Hepatocyte (in vitro differentiated cells): ENCODE data around the gene C1orf56. TPM values are rescaled to one million over a fixed set of nuclear protein-coding genes. Genes with fewer than 3 reads are reported as not detected.
A peak's percentile ranks its signal among the peaks of the same experiment; 100 is the strongest.

Source experiments
- DNase-seq: peaks from one replicate; pipeline ENCODE4 v3.0.0-alpha.2; 2016; ENCODE audit warnings: low spot score
- H2AFZ ChIP-seq: fragments of 200-600 bp; sonication (generic); 2 replicates; pipeline ENCODE4 v1.6.0; 2016; ENCODE audit warnings: antibody characterized with exemption, mild to moderate bottlenecking
- H3K27ac ChIP-seq: fragments of 200-600 bp; sonication (generic); 2 replicates; pipeline ENCODE4 v1.5.1; 2016; ENCODE audit warnings: mild to moderate bottlenecking
- H3K27me3 ChIP-seq: fragments of 200-600 bp; sonication (generic); 2 replicates; pipeline ENCODE4 v1.6.1; 2016
- H3K36me3 ChIP-seq: fragments of 200-600 bp; sonication (generic); replicated peaks from 2 replicates; pipeline ENCODE4 v1.5.1; 2016; ENCODE audit warnings: low read depth; ENCODE audit not compliant: insufficient read depth
- H3K4me1 ChIP-seq: fragments of 200-600 bp; sonication (generic); 2 replicates; pipeline ENCODE4 v1.5.1; 2016; ENCODE audit warnings: mild to moderate bottlenecking, moderate library complexity; ENCODE audit not compliant: insufficient read depth
- H3K4me2 ChIP-seq: fragments of 200-600 bp; sonication (generic); 2 replicates; pipeline ENCODE4 v1.6.0; 2016
- H3K4me3 ChIP-seq: fragments of 200-600 bp; sonication (generic); 2 replicates; pipeline ENCODE4 v1.5.1; 2016; ENCODE audit warnings: mild to moderate bottlenecking
- H3K79me2 ChIP-seq: fragments of 200-600 bp; sonication (generic); 2 replicates; pipeline ENCODE4 v1.6.0; 2017; ENCODE audit warnings: mild to moderate bottlenecking
- H3K9me2 ChIP-seq: fragments of 200-600 bp; sonication (generic); replicated peaks from 2 replicates; pipeline ENCODE4 v1.6.0; 2017; ENCODE audit warnings: mild to moderate bottlenecking; ENCODE audit not compliant: insufficient read depth
- H3K9me3 ChIP-seq: fragments of 200-600 bp; sonication (generic); 2 replicates; pipeline ENCODE4 v1.5.1; 2016; ENCODE audit warnings: low read depth, mild to moderate bottlenecking
- H4K20me1 ChIP-seq: fragments of 200-600 bp; sonication (generic); 2 replicates; pipeline ENCODE4 v1.6.0; 2016; ENCODE audit warnings: mild to moderate bottlenecking; ENCODE audit not compliant: insufficient read depth, poor library complexity, severe bottlenecking
- EZH2 ChIP-seq: fragments of 200-600 bp; sonication (generic); IDR thresholded peaks from 2 replicates; pipeline ENCODE4 v1.6.1; 2016; ENCODE audit warnings: antibody characterized with exemption, mild to moderate bottlenecking, borderline replicate concordance
- EZH2phosphoT487 ChIP-seq: fragments of 200-600 bp; sonication (generic); IDR thresholded peaks from one replicate; pipeline ENCODE4 v1.6.1; 2018; ENCODE audit warnings: antibody characterized with exemption, mild to moderate bottlenecking, low read depth, moderate library complexity; ENCODE audit not compliant: unreplicated experiment, severe bottlenecking
- WGBS: methylation state at CpG from one replicate; pipeline ENCODE4 v1.1.6; 2016; ENCODE audit warnings: low lambda C conversion rate; ENCODE audit errors: missing lambda C conversion rate; 5-methylcytosine and 5-hydroxymethylcytosine counted together
- polyA plus RNA-seq: library from polyadenylated mRNA; unstranded; fragments of >200 nt; fragmentation: Nextera tagmentation; extraction: Ambion mirVana; gene quantifications from 2 replicates; pipeline ENCODE4 v1.2.1, GENCODE V29; 2016
- total RNA-seq: library from RNA; depleted of rRNA; stranded (reverse); fragments of >200 nt; gene quantifications from 2 replicates; pipeline ENCODE4 v1.2.3, GENCODE V29; 2014
- TF ChIP-seq, protein P1 (sequence below): fragments of 200-600 bp; sonication (generic); IDR thresholded peaks from 2 replicates; pipeline ENCODE4 v1.5.1; 2016; ENCODE audit warnings: antibody characterized with exemption, mild to moderate bottlenecking; ENCODE audit not compliant: poor library complexity

Gene C1orf56
- total and polyA plus RNA-seq, 2 experiments from 2014 or later: 2.9 to 8.3 TPM

DNA sequence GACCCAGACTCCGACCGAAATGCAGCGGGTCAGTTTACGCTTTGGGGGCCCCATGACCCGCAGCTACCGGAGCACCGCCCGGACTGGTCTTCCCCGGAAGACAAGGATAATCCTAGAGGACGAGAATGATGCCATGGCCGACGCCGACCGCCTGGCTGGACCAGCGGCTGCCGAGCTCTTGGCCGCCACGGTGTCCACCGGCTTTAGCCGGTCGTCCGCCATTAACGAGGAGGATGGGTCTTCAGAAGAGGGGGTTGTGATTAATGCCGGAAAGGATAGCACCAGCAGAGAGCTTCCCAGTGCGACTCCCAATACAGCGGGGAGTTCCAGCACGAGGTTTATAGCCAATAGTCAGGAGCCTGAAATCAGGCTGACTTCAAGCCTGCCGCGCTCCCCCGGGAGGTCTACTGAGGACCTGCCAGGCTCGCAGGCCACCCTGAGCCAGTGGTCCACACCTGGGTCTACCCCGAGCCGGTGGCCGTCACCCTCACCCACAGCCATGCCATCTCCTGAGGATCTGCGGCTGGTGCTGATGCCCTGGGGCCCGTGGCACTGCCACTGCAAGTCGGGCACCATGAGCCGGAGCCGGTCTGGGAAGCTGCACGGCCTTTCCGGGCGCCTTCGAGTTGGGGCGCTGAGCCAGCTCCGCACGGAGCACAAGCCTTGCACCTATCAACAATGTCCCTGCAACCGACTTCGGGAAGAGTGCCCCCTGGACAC lies 534 bp downstream of the C1orf56 start:
- TF ChIP-seq EZH2: no peak
- TF ChIP-seq, protein P1, sequence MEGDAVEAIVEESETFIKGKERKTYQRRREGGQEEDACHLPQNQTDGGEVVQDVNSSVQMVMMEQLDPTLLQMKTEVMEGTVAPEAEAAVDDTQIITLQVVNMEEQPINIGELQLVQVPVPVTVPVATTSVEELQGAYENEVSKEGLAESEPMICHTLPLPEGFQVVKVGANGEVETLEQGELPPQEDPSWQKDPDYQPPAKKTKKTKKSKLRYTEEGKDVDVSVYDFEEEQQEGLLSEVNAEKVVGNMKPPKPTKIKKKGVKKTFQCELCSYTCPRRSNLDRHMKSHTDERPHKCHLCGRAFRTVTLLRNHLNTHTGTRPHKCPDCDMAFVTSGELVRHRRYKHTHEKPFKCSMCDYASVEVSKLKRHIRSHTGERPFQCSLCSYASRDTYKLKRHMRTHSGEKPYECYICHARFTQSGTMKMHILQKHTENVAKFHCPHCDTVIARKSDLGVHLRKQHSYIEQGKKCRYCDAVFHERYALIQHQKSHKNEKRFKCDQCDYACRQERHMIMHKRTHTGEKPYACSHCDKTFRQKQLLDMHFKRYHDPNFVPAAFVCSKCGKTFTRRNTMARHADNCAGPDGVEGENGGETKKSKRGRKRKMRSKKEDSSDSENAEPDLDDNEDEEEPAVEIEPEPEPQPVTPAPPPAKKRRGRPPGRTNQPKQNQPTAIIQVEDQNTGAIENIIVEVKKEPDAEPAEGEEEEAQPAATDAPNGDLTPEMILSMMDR: peak; percentile 58
- Histone ChIP-seq H3K4me2 (peak overlapping the region; percentile 97), H3K9me2 (no peaks in the 10 kb centered on the region), H3K9me3 (no peaks in the 10 kb centered on the region), H2AFZ (peak overlapping the region; percentile 94), H3K4me3 (peak overlapping the region; percentile 81), H3K36me3 (no peaks in the 10 kb centered on the region), H4K20me1 (no peaks in the 10 kb centered on the region), H3K79me2 (peaks cover 8% of the 10 kb centered on the region), H3K27ac (peak overlapping the region; percentile 95), H3K4me1 (peaks cover 6% of the 10 kb centered on the region), H3K27me3 (no peaks in the 10 kb centered on the region)
- DNase-seq: peak; percentile 83
- WGBS: 1% methylated on average over 48 of the region's 48 CpGs

DNA sequence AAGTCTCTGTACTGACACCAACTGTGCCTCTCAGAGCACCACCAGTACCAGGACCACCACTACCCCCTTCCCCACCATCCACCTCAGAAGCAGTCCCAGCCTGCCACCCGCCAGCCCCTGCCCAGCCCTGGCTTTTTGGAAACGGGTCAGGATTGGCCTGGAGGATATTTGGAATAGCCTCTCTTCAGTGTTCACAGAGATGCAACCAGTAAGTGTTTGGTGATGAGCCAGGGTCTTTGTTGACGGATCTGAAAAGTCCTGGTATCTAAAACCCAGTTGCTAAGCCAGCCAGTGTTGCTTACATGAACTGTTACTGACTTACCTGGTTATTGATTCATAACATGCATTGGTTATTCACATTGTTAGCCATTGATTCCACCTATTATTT lies 1.1 kb downstream of the C1orf56 start:
- peaks cover 10% of the 10 kb centered on the region for H3K79me2 ChIP-seq
- WGBS: 34% methylated on average over 3 of the region's 3 CpGs
- DNase-seq: no peak
- no peaks in the 10 kb centered on the region for H4K20me1 ChIP-seq
- peak overlapping the region; percentile 81 for H3K4me3 ChIP-seq
- no peaks in the 10 kb centered on the region for H3K36me3 ChIP-seq
- H3K9me2 ChIP-seq: no peaks in the 10 kb centered on the region
- H3K27me3 ChIP-seq: no peaks in the 10 kb centered on the region
- H3K4me1 ChIP-seq: peaks cover 6% of the 10 kb centered on the region
- no peak overlapping the region for H2AFZ ChIP-seq
- TF ChIP-seq, protein P1: no peak
- TF ChIP-seq EZH2phosphoT487 (no peak), EZH2 (no peak)
- H3K9me3 ChIP-seq: no peaks in the 10 kb centered on the region
- peak overlapping the region; percentile 97 for H3K4me2 ChIP-seq
- peak overlapping the region; percentile 95 for H3K27ac ChIP-seq

DNA sequence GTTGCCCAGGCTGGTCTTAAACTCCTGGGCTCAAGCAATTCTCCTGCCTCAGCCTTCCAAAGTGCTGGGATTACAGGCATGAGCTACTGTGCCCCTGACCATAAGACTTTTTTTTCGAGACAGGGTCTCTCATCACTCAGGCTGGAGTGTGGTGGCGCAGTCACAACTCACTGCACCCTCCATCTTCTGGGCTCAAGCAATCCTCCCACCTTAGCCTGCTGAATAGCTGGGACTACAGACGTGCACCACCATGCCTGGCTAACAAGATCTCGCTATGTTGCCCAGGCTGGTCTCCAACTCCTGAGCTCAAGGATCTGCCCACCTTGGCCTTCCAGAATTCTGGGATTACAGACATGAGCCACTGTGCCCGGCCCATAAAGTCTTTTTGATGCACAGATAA lies 1.9 kb downstream of the C1orf56 start:
- TF ChIP-seq EZH2 (no peak), EZH2phosphoT487 (no peak)
- TF ChIP-seq, protein P1: no peak
- WGBS: 90% methylated on average over 5 of the region's 5 CpGs
- peak overlapping the region; percentile 97 for H3K4me2 ChIP-seq
- no peak overlapping the region for H3K4me3 ChIP-seq
- H3K9me2 ChIP-seq: no peaks in the 10 kb centered on the region
- H3K36me3 ChIP-seq: no peaks in the 10 kb centered on the region
- peaks cover 6% of the 10 kb centered on the region for H3K4me1 ChIP-seq
- no peaks in the 10 kb centered on the region for H3K9me3 ChIP-seq
- no peaks in the 10 kb centered on the region for H3K27me3 ChIP-seq
- no peak for DNase-seq
- no peak overlapping the region for H3K27ac ChIP-seq
- no peaks in the 10 kb centered on the region for H4K20me1 ChIP-seq
- H2AFZ ChIP-seq: no peak overlapping the region
- peaks cover 18% of the 10 kb centered on the region for H3K79me2 ChIP-seq
